Measurements from ENCODE around the gene AGFG1.

AGFG1 gene

DNA sequence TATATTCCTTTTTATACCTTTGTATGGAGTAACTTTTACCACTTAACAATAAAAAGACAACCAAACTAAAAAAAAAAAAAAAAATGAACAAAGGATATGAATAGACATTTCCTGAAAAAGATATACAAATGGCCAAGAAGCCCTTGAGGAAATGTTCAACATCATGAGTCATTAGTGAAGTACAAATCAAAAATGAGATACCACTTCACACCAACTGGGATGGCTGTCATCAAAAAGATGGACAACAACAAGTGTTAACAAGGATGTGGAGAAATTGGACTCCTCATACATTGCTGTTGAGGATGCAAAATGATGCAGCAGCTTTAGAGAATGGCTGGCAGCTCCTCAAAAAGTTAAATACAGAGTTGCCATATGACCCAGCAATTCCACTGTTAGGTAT, 104.2 kb downstream of the AGFG1 start:
- no peak for DNase-seq (ENCODE audit: low spot score)
- TF ChIP-seq, protein P1, sequence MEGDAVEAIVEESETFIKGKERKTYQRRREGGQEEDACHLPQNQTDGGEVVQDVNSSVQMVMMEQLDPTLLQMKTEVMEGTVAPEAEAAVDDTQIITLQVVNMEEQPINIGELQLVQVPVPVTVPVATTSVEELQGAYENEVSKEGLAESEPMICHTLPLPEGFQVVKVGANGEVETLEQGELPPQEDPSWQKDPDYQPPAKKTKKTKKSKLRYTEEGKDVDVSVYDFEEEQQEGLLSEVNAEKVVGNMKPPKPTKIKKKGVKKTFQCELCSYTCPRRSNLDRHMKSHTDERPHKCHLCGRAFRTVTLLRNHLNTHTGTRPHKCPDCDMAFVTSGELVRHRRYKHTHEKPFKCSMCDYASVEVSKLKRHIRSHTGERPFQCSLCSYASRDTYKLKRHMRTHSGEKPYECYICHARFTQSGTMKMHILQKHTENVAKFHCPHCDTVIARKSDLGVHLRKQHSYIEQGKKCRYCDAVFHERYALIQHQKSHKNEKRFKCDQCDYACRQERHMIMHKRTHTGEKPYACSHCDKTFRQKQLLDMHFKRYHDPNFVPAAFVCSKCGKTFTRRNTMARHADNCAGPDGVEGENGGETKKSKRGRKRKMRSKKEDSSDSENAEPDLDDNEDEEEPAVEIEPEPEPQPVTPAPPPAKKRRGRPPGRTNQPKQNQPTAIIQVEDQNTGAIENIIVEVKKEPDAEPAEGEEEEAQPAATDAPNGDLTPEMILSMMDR (IDR thresholded peaks at IDR 0.05; ENCODE audit: extremely low read depth, missing control alignments), result no peak

DNA sequence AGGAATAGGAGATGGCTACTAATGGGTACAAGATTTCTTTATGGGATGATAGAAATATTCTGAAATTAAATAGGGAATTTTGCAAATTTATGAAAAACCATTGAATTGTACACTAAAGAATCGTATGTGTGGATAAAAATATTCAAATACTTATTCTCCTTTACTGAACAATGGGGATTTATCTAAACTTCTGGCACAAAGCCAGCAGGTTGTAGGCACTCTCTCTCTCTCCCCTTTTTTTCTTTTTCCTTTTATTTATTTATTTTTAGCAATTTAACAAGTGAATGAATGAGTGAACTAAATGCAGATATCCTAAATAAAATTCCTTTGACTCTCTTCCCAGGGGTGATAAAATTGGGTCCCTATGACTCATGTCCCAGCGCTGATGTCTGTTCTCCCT, 104.9 kb downstream of the AGFG1 start:
- TF ChIP-seq, protein P1 (IDR thresholded peaks at IDR 0.05; ENCODE audit: extremely low read depth, missing control alignments), result no peak
- no peak for DNase-seq (ENCODE audit: low spot score)

DNA sequence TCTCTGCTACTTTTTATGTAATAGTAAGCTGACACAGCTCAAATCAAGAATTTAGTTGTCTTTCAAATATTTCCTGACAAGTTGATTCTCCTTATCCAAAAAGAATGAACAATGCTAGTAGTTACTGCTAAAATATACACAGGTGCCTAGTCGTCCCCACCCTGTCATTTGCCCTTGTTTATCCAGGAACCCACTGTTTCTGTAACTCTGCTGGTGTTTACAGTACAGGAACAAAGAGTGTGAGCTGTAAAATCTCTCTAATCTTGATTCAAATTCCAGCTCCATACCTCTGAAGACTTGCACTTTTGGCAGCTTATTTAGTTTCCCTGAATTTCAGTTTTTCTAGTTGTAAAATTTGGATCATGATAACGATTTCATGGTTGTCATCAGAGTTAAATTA, 105.6 kb downstream of the AGFG1 start:
- DNase-seq (ENCODE audit: low spot score), result no peak
- TF ChIP-seq, protein P1 (IDR thresholded peaks at IDR 0.05; ENCODE audit: extremely low read depth, missing control alignments), result no peak

DNA sequence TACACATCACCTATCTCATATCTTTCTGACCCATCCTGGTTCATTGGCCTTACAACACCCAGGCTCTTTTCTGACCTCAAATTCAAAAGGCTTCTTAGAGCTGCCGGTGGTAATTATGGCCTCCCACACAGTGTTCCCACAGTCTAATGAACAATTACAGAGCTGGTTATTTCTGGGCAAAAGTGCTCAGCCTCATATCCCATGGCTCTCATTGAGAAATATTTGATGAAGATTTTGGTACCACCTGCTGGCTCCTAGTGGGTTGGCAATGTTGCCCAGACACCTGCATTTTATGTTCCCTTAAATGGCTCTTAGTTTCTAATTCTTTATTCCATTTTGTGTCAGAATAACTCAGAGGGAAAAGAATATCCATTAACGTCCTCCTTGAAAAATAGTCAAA, 106.7 kb downstream of the AGFG1 start:
- TF ChIP-seq, protein P1 (IDR thresholded peaks at IDR 0.05; ENCODE audit: extremely low read depth, missing control alignments), result no peak
- no peak for DNase-seq (ENCODE audit: low spot score)

DNA sequence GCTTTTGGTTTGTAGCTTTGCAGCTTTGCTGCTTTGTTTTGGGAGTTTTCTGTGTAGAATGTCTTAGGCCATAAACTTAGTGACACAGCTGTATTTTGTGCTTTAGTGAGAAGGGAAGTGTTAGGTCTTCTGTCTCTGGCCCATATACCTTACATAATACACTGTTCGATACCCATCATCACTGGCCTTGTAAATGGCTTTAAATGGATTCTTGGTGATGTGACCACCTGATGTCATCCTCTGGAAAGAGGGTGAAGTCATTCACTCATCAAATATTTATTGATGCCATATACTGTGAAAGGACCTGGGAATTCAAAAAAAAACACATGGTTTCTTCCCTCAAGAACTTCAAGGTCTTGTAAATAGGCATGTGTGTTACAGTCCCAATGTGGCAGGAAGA, 107.8 kb downstream of the AGFG1 start:
- DNase-seq (ENCODE audit: low spot score), result no peak
- TF ChIP-seq, protein P1 (IDR thresholded peaks at IDR 0.05; ENCODE audit: extremely low read depth, missing control alignments), result no peak

DNA sequence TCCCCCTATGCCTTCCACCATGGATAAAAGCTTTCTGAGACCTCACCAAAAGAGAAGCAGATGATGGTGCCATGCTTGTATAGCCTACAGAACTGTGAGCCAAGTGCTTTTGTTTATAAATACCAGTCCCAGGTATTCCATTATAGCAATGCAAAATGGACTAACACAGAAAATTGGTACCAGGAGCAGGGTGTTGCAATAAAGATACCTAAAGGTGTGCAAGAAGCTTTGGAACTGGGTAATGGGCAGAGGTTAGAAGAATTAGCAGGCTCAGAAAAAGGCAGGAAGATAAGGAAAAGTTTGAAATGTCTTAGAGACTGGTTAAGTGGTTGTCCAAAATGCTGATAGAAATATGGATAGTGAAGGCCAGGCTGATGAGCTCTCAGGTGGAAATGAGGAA, 110.4 kb downstream of the AGFG1 start:
- DNase-seq (ENCODE audit: low spot score), result no peak
- TF ChIP-seq, protein P1 (IDR thresholded peaks at IDR 0.05; ENCODE audit: extremely low read depth, missing control alignments), result no peak

DNA sequence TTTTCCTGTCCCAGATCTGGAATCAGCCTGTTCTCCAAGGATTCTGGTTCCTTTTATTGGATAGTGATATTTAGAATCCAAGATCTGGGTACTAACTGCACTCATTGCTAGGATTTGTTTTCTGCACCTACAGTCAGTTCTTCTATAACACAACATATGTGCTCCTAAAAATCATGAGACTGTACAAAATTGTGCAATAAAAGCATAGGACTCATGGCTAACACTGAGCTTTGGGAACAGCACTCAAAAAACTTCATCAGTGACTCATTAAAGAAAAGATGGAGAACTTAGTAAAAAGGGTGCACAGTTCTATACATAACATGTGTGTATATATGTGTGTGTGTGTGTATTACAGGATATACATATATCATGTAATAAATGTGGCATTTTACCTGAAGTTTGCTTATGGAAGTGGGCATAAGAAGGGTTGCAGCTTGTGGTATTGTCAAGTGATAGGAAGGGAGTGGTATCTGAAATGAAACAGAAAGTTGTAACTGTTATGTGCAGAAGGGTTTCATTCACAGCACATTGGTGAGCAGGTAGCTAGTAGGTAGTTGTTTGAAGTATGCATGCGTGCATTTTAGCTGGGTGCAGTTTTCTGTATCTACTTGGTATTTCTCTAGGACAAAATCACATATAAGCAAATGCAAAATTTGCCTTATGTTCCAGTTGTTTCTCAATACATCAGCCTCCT, 120.9 kb downstream of the AGFG1 start:
- no peak for DNase-seq (ENCODE audit: low spot score)
- TF ChIP-seq, protein P1 (IDR thresholded peaks at IDR 0.05; ENCODE audit: extremely low read depth, missing control alignments), result no peak
